MM.1S (cell line): ENCODE data around the gene LSM8.

Source experiments
- DNase-seq: peaks from one replicate; pipeline ENCODE4 v3.0.0-alpha.2; 2015
- H2AFZ ChIP-seq: fragments of 300-600 bp; sonication (generic); 2 replicates; pipeline ENCODE4 v1.6.0; 2016; ENCODE audit warnings: antibody characterized with exemption, low read length
- H3F3A ChIP-seq: fragments of 300-600 bp; sonication (generic); 2 replicates; pipeline ENCODE4 v1.6.1; 2016; ENCODE audit warnings: mild to moderate bottlenecking, antibody characterized with exemption, low read length, moderate library complexity, mixed read lengths; ENCODE audit not compliant: insufficient read depth
- H3K27ac ChIP-seq: fragments of 300-600 bp; sonication (generic); 2 replicates; pipeline ENCODE4 v1.5.1; 2016; ENCODE audit warnings: mild to moderate bottlenecking, low read length
- H3K27me3 ChIP-seq: fragments of 300-600 bp; sonication (generic); replicated peaks from 2 replicates; pipeline ENCODE4 v1.6.0; 2016; ENCODE audit warnings: low read length; ENCODE audit not compliant: insufficient read depth
- H3K36me3 ChIP-seq: fragments of 300-600 bp; sonication (generic); replicated peaks from 2 replicates; pipeline ENCODE4 v1.6.1; 2016; ENCODE audit warnings: mild to moderate bottlenecking, low read length, mixed read lengths; ENCODE audit not compliant: insufficient read depth
- H3K4me1 ChIP-seq: fragments of 300-600 bp; sonication (generic); 2 replicates; pipeline ENCODE4 v1.6.1; 2016; ENCODE audit warnings: low read length, mixed read lengths
- H3K4me2 ChIP-seq: fragments of 300-600 bp; sonication (generic); 2 replicates; pipeline ENCODE4 v1.6.0; 2016; ENCODE audit warnings: low read depth, low read length
- H3K4me3 ChIP-seq: fragments of 300-600 bp; sonication (generic); 2 replicates; pipeline ENCODE4 v1.5.1; 2016; ENCODE audit warnings: low read length, mixed read lengths
- H3K79me2 ChIP-seq: fragments of 300-600 bp; sonication (generic); 2 replicates; pipeline ENCODE4 v1.6.1; 2016; ENCODE audit warnings: mixed run types, low read length, mixed read lengths
- H3K9ac ChIP-seq: fragments of 300-600 bp; sonication (generic); 2 replicates; pipeline ENCODE4 v1.6.1; 2016; ENCODE audit warnings: low read length, mixed read lengths
- H3K9me2 ChIP-seq: fragments of 300-600 bp; sonication (generic); replicated peaks from 2 replicates; pipeline ENCODE4 v1.6.1; 2016; ENCODE audit warnings: mild to moderate bottlenecking, low read length, mixed read lengths; ENCODE audit not compliant: insufficient read depth
- H3K9me3 ChIP-seq: fragments of 300-600 bp; sonication (generic); replicated peaks from 2 replicates; pipeline ENCODE4 v1.6.1; 2016; ENCODE audit warnings: mild to moderate bottlenecking, low read length, mixed read lengths; ENCODE audit not compliant: insufficient read depth
- H4K20me1 ChIP-seq: fragments of 300-600 bp; sonication (generic); 2 replicates; pipeline ENCODE4 v1.6.1; 2016; ENCODE audit warnings: mild to moderate bottlenecking, low read length, moderate library complexity, mixed read lengths; ENCODE audit not compliant: insufficient read depth
- EZH2 ChIP-seq: fragments of 300-600 bp; sonication (generic); optimal IDR thresholded peaks from 2 replicates; pipeline ENCODE3; 2017; ENCODE audit warnings: low read depth, mild to moderate bottlenecking, antibody characterized with exemption, low read length, mixed read lengths
- EZH2phosphoT487 ChIP-seq: fragments of 300-600 bp; sonication (generic); IDR thresholded peaks from 2 replicates; pipeline ENCODE4 v1.6.1; 2018; ENCODE audit warnings: antibody characterized with exemption, low read length
- TF ChIP-seq, protein P1 (sequence below): fragments of 300-600 bp; sonication (generic); IDR thresholded peaks from 2 replicates; pipeline ENCODE4 v1.5.1; 2016; ENCODE audit warnings: antibody characterized with exemption, low read length, mixed read lengths

LSM8 gene

DNA sequence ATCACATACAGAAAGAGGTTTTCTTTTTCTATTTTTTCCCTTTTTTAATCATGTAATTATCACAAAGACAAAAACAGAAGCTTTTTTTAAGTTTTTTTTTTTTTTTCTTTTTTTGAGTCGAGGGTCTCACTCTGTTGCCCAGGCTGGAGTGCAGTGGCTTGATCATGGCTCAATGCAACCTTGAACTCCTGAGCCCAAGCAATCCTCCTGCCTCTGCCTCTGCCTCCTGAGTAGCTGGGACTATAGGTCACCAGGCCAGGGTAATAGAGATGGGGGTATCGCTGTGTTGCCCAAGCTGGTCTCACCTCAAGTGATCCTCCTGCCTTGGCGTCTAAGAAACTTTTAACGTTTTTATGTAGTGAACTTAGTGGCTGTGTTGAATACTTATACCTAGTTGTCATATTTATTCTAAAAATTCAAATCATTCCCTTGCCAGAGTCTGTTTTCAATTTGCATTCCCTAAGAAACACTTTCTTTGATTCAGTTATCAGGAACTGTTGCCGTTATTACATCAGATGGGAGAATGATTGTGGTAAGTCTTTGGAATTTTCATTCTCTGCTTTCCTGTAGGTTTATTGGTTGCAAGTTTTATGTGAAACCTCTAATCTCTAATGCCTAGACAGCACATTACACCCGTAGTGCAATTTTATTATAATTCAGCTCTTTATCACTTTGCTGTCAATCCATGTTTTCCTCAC lies 1.3 kb downstream of the LSM8 start:
- no peaks in the 10 kb centered on the region for H3K9me3 ChIP-seq
- H4K20me1 ChIP-seq = no peaks in the 10 kb centered on the region
- DNase-seq = no peak
- H3K4me2 ChIP-seq = peak overlapping the region; percentile 88
- peaks cover 5% of the 10 kb centered on the region; the same call in 1 of the 2 replicates for H3F3A ChIP-seq
- peaks cover 17% of the 10 kb centered on the region for H3K36me3 ChIP-seq
- no peaks in the 10 kb centered on the region for H3K27me3 ChIP-seq
- H3K79me2 ChIP-seq = peaks cover 62% of the 10 kb centered on the region
- no peaks in the 10 kb centered on the region for H3K9me2 ChIP-seq
- peak overlapping the region; percentile 93 for H3K9ac ChIP-seq
- H3K4me1 ChIP-seq = peaks cover 15% of the 10 kb centered on the region
- H2AFZ ChIP-seq = no peak overlapping the region
- H3K4me3 ChIP-seq = peak overlapping the region; percentile 92
- no peak for TF ChIP-seq EZH2phosphoT487
- TF ChIP-seq, protein P1, sequence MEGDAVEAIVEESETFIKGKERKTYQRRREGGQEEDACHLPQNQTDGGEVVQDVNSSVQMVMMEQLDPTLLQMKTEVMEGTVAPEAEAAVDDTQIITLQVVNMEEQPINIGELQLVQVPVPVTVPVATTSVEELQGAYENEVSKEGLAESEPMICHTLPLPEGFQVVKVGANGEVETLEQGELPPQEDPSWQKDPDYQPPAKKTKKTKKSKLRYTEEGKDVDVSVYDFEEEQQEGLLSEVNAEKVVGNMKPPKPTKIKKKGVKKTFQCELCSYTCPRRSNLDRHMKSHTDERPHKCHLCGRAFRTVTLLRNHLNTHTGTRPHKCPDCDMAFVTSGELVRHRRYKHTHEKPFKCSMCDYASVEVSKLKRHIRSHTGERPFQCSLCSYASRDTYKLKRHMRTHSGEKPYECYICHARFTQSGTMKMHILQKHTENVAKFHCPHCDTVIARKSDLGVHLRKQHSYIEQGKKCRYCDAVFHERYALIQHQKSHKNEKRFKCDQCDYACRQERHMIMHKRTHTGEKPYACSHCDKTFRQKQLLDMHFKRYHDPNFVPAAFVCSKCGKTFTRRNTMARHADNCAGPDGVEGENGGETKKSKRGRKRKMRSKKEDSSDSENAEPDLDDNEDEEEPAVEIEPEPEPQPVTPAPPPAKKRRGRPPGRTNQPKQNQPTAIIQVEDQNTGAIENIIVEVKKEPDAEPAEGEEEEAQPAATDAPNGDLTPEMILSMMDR = no peak
- no peak for TF ChIP-seq EZH2
- H3K27ac ChIP-seq = no peak overlapping the region

DNA sequence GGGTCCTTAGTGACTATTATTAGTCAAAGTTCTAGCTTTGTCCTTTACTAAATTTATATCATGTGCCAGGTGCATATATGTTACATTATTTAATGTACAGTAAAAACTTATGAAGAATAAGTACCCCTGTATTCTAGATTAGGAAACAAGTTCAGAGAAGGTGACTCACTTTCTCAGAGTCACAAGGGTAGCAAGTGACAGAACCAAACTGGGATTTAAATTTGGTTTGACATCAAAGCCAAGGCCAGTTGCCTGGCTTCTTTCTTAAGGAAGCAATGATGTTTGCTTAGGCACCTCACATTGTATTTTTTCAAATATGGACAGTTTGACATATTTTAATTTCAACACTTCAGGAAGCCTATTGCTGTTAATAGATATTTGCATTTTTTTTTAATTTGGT lies 2.5 kb downstream of the LSM8 start:
- Histone ChIP-seq H3K4me3 (no peak overlapping the region), H3K36me3 (peaks cover 18% of the 10 kb centered on the region), H2AFZ (no peak overlapping the region), H3K9me2 (no peaks in the 10 kb centered on the region), H3K4me2 (peak overlapping the region; percentile 88; the same call in 1 of the 2 replicates), H3K4me1 (peaks cover 15% of the 10 kb centered on the region), H4K20me1 (no peaks in the 10 kb centered on the region), H3K79me2 (peaks cover 62% of the 10 kb centered on the region), H3K9ac (no peak overlapping the region), H3K27ac (no peak overlapping the region), H3F3A (peaks cover 5% of the 10 kb centered on the region; the same call in 1 of the 2 replicates), H3K27me3 (no peaks in the 10 kb centered on the region), H3K9me3 (no peaks in the 10 kb centered on the region)
- TF ChIP-seq EZH2phosphoT487 = no peak
- TF ChIP-seq, protein P1 = no peak
- TF ChIP-seq EZH2 = no peak
- DNase-seq = no peak

DNA sequence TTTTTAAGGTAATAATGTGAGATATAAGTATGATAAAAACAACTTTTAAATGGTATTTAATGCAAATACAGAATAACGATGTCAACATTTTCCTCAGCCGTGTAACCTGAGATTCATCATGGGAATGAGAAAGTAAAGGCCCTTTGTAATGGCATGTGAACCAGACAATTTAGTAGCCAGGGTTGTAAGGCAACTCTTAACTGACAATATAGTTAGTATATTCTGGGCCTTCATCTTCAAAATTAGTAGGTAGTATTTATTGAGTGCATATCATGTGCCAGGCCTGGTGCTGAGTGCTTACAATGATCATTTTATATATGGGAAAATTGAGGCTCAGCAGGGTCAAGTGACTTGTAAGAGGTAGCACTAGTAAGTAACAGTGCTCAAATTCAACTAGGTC lies 10.6 kb downstream of the LSM8 start:
- Histone ChIP-seq H2AFZ (no peak overlapping the region), H3K27ac (no peak overlapping the region), H3K4me2 (no peak overlapping the region), H3K27me3 (no peaks in the 10 kb centered on the region), H3K36me3 (peaks cover 11% of the 10 kb centered on the region), H3K9me2 (no peaks in the 10 kb centered on the region), H3K4me3 (no peak overlapping the region), H3F3A (peaks cover 15% of the 10 kb centered on the region; the same call in 1 of the 2 replicates), H3K9me3 (no peaks in the 10 kb centered on the region), H3K9ac (no peak overlapping the region), H4K20me1 (no peaks in the 10 kb centered on the region), H3K4me1 (no peaks in the 10 kb centered on the region), H3K79me2 (no peaks in the 10 kb centered on the region)
- DNase-seq = no peak
- TF ChIP-seq, protein P1 = no peak
- TF ChIP-seq EZH2phosphoT487 = no peak
- no peak for TF ChIP-seq EZH2
